ENCODE measurements around the gene SFMBT1.

DNA sequence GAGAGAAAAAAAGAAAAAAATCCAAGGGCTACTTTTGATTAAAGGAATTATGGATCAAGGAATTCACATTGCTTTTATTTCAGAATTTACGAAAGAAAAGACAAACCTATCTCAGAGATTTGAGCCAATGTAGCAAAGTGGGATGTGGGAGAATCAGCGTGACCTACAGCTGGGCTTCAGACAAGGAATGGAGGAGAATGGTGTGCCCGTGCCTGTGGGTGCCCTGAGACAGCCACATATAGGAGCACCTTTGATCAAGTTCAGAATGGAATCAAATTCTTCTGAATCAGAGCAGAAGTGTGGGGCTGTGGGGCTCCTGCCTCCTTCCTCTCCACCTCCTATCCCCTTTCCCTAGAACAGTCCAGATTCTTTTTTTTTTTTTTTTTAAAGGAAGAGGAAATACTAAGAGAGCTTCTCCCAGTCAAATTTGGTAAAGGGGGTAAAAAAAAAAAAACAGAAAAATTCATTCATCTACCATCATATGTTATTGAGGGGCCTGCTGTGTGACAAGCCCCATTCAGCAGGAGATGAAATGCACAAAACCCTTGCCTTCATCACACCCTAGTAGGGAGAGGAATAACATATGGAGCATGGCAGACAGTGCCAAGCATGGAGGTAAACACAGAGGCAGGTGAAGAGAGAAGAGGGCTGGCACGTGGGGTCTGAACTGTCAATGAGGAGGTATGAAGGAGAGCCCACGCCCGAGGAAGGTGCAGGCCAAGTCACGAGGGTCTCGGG lies 186.0 kb downstream of the SFMBT1 start:
- TF ChIP-seq, protein P1, sequence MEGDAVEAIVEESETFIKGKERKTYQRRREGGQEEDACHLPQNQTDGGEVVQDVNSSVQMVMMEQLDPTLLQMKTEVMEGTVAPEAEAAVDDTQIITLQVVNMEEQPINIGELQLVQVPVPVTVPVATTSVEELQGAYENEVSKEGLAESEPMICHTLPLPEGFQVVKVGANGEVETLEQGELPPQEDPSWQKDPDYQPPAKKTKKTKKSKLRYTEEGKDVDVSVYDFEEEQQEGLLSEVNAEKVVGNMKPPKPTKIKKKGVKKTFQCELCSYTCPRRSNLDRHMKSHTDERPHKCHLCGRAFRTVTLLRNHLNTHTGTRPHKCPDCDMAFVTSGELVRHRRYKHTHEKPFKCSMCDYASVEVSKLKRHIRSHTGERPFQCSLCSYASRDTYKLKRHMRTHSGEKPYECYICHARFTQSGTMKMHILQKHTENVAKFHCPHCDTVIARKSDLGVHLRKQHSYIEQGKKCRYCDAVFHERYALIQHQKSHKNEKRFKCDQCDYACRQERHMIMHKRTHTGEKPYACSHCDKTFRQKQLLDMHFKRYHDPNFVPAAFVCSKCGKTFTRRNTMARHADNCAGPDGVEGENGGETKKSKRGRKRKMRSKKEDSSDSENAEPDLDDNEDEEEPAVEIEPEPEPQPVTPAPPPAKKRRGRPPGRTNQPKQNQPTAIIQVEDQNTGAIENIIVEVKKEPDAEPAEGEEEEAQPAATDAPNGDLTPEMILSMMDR (conservative IDR thresholded peaks at IDR 0.05; ENCODE audit: low read depth, low read length), result no peak
- TF ChIP-seq RFX5 (IDR thresholded peaks at IDR 0.05; ENCODE audit: low read depth, low read length), result no peak
- TF ChIP-seq, protein P2, sequence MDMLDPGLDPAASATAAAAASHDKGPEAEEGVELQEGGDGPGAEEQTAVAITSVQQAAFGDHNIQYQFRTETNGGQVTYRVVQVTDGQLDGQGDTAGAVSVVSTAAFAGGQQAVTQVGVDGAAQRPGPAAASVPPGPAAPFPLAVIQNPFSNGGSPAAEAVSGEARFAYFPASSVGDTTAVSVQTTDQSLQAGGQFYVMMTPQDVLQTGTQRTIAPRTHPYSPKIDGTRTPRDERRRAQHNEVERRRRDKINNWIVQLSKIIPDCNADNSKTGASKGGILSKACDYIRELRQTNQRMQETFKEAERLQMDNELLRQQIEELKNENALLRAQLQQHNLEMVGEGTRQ (IDR thresholded peaks at IDR 0.05; ENCODE audit: low read depth, low read length), result no peak
- TF ChIP-seq MAFK (IDR thresholded peaks at IDR 0.05; ENCODE audit: low read depth, low read length), result no peak
- TF ChIP-seq SMC3 (IDR thresholded peaks at IDR 0.05; ENCODE audit: low read depth, low read length), result no peak
- TF ChIP-seq RCOR1 (IDR thresholded peaks at IDR 0.05; ENCODE audit: insufficient replicate concordance, low read length), result no peak
- TF ChIP-seq MAZ (IDR thresholded peaks at IDR 0.05; ENCODE audit: borderline replicate concordance, low read depth, low read length), result no peak
- TF ChIP-seq POLR2A (IDR thresholded peaks at IDR 0.05; ENCODE audit: low read depth, low read length), result no peak
- TF ChIP-seq, protein P3, sequence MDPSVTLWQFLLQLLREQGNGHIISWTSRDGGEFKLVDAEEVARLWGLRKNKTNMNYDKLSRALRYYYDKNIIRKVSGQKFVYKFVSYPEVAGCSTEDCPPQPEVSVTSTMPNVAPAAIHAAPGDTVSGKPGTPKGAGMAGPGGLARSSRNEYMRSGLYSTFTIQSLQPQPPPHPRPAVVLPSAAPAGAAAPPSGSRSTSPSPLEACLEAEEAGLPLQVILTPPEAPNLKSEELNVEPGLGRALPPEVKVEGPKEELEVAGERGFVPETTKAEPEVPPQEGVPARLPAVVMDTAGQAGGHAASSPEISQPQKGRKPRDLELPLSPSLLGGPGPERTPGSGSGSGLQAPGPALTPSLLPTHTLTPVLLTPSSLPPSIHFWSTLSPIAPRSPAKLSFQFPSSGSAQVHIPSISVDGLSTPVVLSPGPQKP (IDR thresholded peaks at IDR 0.05; ENCODE audit: borderline replicate concordance, low read depth, low read length), result no peak
- TF ChIP-seq FOS (IDR thresholded peaks at IDR 0.05; ENCODE audit: low read depth, low read length), result no peak
- no peak for TF ChIP-seq CEBPB (IDR thresholded peaks at IDR 0.05; ENCODE audit: low read depth, low read length)
- no peak for TF ChIP-seq NFE2L2 (IDR thresholded peaks at IDR 0.05; ENCODE audit: low read depth, low read length)

Data from IMR-90 (cell line).